Measurements from ENCODE around the gene TMEM176A. TPM values are rescaled to one million over a fixed set of nuclear protein-coding genes. Genes with fewer than 3 reads are reported as not detected.

The TMEM176A gene
- total RNA-seq, 1 experiment from 2014 or later: not detected

DNA sequence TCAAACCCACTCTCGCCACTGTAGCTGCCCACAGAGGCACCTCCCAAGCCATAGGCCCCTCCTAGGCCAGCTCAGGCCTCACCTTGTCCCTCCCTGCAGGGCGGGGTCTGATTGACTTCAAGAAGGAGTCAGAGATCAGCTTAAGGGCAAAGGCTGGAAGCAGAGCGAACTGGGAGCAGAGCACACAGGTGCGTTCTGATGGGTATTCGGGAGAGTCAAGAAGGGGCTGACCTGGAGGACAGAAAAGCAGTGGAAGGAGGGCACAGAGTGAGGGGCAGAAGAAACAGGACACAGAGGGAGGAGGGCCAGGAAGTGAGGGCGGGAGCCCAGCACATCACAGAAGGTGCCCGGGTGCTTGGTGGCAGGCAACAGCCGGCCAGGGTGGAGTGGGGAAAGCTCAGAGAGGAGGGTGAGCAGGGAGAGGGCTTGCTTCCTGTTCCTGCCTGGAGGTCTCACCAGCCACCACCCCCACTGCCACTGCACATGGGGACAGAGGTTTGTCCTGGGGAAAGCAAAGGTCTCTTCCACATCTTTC lies 51.9 kb downstream of the TMEM176A start, which contains the start of gene AOC1:
TSS of gene AOC1 (plus strand) at position 147 of the 535 bp plus-strand sequence. CDS start 3,954 bp downstream, outside the sequence.
- no peak for DNase-seq (ENCODE audit: low read depth, low spot score)

DNA sequence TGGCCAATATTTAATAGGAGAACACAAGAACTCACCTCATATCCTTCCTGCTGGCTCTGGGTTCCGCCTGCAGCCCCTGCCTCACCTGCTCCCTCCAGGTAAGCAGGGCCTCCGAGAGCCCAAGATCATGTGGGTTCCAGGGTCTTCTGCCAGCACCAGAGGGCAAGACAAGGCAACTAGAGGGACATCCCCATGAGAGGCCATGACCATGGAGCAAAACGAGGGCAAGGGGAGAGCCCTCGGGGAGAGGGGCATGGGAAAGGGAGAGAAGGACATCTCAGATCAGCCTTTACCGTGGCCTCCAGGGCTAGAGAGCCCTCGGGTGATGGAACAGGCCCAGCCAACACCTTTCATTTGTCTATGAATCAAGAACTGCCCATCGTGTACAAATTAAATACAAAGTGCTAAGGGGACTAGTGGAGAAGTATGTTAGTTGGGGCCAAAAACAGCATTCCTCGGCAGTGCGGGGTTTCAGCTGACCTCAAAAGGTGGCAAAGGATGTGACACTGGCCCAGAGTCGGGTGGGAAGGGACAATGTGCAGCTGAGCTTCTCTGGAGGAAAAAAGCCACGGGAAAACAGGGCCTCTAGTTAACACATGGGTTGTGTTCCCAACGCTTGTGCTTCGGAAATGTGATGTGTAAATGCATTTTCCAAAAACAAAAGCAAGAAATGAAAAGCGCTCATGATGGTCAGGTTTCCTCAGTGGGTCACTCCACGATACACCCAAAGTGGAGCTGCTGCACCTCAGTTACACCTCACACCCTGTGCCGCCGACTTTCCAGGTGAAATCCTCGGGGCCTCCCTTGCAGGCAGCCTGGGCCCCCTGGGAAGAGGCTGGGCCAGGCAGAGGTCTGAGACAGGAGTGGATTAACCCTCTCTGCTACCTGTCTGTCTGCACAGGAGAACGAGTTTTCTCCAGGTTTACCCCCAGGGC lies 53.8 kb downstream of the TMEM176A start:
- POLR2A ChIA-PET: no interaction called here
- Histone ChIP-seq H3K9me2 (ENCODE audit: insufficient read depth) (no peaks in the 10 kb centered on the region), H4K20me1 (ENCODE audit: insufficient read depth) (no peaks in the 10 kb centered on the region), H3K4me3 (replicated peaks in 1 of 2; ENCODE audit: low read depth in 1 of 2, low read length in 2 of 2) (no peak overlapping the region), H3K9ac (ENCODE audit: low read length) (no peak overlapping the region), H3K36me3 (ENCODE audit: control insufficient read depth in 1 of 2, insufficient read depth in 2 of 2, low read length in 2 of 2) (no peaks in the 10 kb centered on the region), H3K9me3 (ENCODE audit: control insufficient read depth in 1 of 2, insufficient read depth in 1 of 2, low read depth in 1 of 2, low read length in 2 of 2) (no peaks in the 10 kb centered on the region), H3K4me2 (ENCODE audit: low read length) (no peak overlapping the region), H2AFZ (ENCODE audit: low read depth, low read length, poor library complexity, severe bottlenecking) (no peak overlapping the region), H3K27me3 (ENCODE audit: insufficient read depth, low read length) (peaks cover 26% of the 10 kb centered on the region), H3K79me2 (ENCODE audit: insufficient read depth, low read length) (no peaks in the 10 kb centered on the region), H3K27ac (ENCODE audit: low read depth, low read length) (no peak overlapping the region), H3K4me1 (ENCODE audit: control insufficient read depth in 1 of 2, insufficient read depth in 2 of 2, low read length in 2 of 2) (no peaks in the 10 kb centered on the region)
- RAD21 ChIA-PET (ENCODE audit: low non-redundant PET in 1 of 2, low total read pairs in 2 of 2, uncharacterized antibody in 2 of 2, unreplicated experiment in 2 of 2): no interaction called here
- intact Hi-C loops (cut with micrococcal nuclease): no loop called here
- ATAC-seq: no peak
- BruUV-seq (replicated peaks): no TSS peak
- TF ChIP-seq, protein P1, sequence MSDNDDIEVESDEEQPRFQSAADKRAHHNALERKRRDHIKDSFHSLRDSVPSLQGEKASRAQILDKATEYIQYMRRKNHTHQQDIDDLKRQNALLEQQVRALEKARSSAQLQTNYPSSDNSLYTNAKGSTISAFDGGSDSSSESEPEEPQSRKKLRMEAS (IDR thresholded peaks at IDR 0.05): no peak
- TF ChIP-seq POLR2AphosphoS5 (IDR thresholded peaks at IDR 0.05; ENCODE audit: low read depth, low read length) (no peak), SP1 (IDR thresholded peaks at IDR 0.05; ENCODE audit: low read depth) (no peak), EGR1 (IDR thresholded peaks at IDR 0.05; ENCODE audit: low read depth) (no peak), POLR2A (IDR thresholded peaks at IDR 0.05; ENCODE audit: borderline replicate concordance, extremely low read depth, insufficient read depth, insufficient read length) (no peak)
- CTCF ChIA-PET: no interaction called here
- DNase-seq (ENCODE audit: low read depth, low spot score): no peak

More for the DNA sequence above, 51.9 kb downstream of the TMEM176A start, which contains the start of gene AOC1:
- RAD21 ChIA-PET (ENCODE audit: low non-redundant PET in 1 of 2, low total read pairs in 2 of 2, uncharacterized antibody in 2 of 2, unreplicated experiment in 2 of 2): no interaction called here
- POLR2A ChIA-PET: no interaction called here
- CTCF ChIA-PET: no interaction called here
- H4K20me1 ChIP-seq (ENCODE audit: insufficient read depth): no peaks in the 10 kb centered on the region
- no peak within 1 kb of the TSS for H3K4me3 ChIP-seq (replicated peaks in 1 of 2; ENCODE audit: low read depth in 1 of 2, low read length in 2 of 2)
- BruUV-seq (replicated peaks): no TSS peak
- intact Hi-C loops (cut with micrococcal nuclease): no loop called here
- no peak within 1 kb of the TSS for H3K4me2 ChIP-seq (ENCODE audit: low read length)
- H3K9ac ChIP-seq (ENCODE audit: low read length): no peak within 1 kb of the TSS
- H3K4me1 ChIP-seq (ENCODE audit: control insufficient read depth in 1 of 2, insufficient read depth in 2 of 2, low read length in 2 of 2): no peaks in the 10 kb centered on the region
- H2AFZ ChIP-seq (ENCODE audit: low read depth, low read length, poor library complexity, severe bottlenecking): no peak within 1 kb of the TSS
- ATAC-seq: peak; percentile 71
- no peaks in the 10 kb centered on the region for H3K9me3 ChIP-seq (ENCODE audit: control insufficient read depth in 1 of 2, insufficient read depth in 1 of 2, low read depth in 1 of 2, low read length in 2 of 2)
- peaks cover 26% of the 10 kb centered on the region for H3K27me3 ChIP-seq (ENCODE audit: insufficient read depth, low read length)
- no peaks in the 10 kb centered on the region for H3K79me2 ChIP-seq (ENCODE audit: insufficient read depth, low read length)
- H3K36me3 ChIP-seq (ENCODE audit: control insufficient read depth in 1 of 2, insufficient read depth in 2 of 2, low read length in 2 of 2): no peaks in the 10 kb centered on the region
- H3K27ac ChIP-seq (ENCODE audit: low read depth, low read length): no peak within 1 kb of the TSS
- TF ChIP-seq RAD21 (IDR thresholded peaks at IDR 0.05; ENCODE audit: low read depth) (no peak), ZNF274 (IDR thresholded peaks at IDR 0.05; ENCODE audit: low read depth, low read length) (no peak), SIN3A (IDR thresholded peaks at IDR 0.05; ENCODE audit: low read depth) (no peak), ELF1 (IDR thresholded peaks at IDR 0.05; ENCODE audit: borderline replicate concordance, low read depth) (no peak), JUND (IDR thresholded peaks at IDR 0.05) (no peak), SP1 (IDR thresholded peaks at IDR 0.05; ENCODE audit: low read depth) (no peak), TCF7L2 (IDR thresholded peaks at IDR 0.05; ENCODE audit: borderline replicate concordance, extremely low read depth, insufficient read depth, insufficient read length) (no peak)
- TF ChIP-seq, protein P2, sequence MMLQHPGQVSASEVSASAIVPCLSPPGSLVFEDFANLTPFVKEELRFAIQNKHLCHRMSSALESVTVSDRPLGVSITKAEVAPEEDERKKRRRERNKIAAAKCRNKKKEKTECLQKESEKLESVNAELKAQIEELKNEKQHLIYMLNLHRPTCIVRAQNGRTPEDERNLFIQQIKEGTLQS (IDR thresholded peaks at IDR 0.05): no peak
- TF ChIP-seq, protein P1 (IDR thresholded peaks at IDR 0.05): no peak
- H3K9me2 ChIP-seq (ENCODE audit: insufficient read depth): no peaks in the 10 kb centered on the region
